NCI-H446 treated with DMSO at 0.1 percent for 48 hours (cell line): Measurements from ENCODE around the gene SMYD3.

Source experiments
- DNase-seq: peaks from one replicate; lab custom pipeline; 2025; lab: John Stamatoyannopoulos, UW

Gene SMYD3

GRCh38 chr1:246306415-246307037 lies 200.6 kb downstream of the SMYD3 start:
- no peak for DNase-seq

DNA sequence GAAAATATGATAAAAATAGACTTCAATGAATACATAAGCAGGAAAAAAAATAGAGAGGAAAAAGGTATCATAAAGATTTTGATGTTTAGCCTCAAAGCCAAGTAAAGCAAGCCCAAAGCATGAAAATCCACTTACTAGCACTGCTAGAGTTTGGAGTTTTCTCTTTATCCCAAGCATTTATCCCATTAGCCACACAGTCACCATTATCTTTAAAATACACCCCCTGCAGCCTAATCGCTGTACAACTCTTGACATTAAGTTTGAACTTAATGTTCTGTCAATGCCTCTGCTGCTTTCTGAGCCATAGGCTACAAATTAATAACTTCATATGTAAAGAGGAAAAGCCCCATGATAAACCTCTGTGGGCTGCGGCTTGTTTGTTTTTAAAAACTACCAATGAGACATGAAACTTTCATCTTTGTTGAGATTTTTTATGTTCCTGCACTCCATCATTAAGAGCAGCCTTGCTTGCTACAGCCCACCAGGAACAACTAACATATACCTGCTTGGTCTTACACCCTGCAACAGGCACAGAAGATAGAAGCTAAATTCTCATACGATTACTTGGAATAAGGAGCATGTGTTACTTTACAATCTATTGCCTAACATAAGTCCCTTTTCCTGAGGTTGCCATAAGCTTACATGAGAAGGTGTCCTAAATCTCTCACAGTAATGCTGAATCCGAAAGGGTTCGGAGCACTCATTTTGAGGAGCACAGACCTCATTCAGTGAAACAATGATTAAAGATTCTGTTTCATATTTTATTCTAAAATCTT lies 202.4 kb downstream of the SMYD3 start:
- no peak for DNase-seq

DNA sequence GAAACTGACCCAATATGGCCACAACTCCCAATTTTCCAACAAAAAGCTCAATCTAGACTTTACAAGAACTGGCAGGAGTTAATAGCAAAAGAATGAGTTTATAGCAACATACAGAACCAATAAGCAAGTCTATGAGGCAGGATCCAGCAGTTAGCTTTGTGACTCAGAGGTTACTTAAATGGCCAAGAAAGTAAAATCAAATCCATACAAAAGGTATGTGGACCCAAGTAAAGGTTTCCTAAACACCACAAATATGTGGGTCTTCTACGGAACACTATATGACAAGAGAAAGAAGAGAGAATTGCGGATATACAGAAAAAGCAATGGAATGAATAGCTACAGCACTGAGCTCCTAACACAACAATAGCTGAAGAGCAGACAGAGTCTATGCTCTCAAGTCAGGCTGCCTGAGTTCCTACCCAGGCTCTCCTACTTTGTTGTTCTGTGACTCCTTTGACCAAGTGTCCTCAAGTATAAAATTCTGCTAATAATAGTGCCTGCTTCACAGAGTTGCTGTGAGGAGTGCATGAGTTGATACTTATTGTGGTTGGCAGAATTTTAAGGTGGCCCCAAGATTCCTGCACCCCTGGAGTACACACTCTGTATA lies 204.3 kb downstream of the SMYD3 start:
- no peak for DNase-seq

- DNase-seq = no peak
Measured at GRCh38 chr1:246302251-246302625, 204.8 kb downstream of the SMYD3 start.

- DNase-seq = no peak
Measured at GRCh38 chr1:246301553-246302250, 205.4 kb downstream of the SMYD3 start.

- DNase-seq = no peak
Measured at GRCh38 chr1:246300626-246301549, 206.2 kb downstream of the SMYD3 start.

DNA sequence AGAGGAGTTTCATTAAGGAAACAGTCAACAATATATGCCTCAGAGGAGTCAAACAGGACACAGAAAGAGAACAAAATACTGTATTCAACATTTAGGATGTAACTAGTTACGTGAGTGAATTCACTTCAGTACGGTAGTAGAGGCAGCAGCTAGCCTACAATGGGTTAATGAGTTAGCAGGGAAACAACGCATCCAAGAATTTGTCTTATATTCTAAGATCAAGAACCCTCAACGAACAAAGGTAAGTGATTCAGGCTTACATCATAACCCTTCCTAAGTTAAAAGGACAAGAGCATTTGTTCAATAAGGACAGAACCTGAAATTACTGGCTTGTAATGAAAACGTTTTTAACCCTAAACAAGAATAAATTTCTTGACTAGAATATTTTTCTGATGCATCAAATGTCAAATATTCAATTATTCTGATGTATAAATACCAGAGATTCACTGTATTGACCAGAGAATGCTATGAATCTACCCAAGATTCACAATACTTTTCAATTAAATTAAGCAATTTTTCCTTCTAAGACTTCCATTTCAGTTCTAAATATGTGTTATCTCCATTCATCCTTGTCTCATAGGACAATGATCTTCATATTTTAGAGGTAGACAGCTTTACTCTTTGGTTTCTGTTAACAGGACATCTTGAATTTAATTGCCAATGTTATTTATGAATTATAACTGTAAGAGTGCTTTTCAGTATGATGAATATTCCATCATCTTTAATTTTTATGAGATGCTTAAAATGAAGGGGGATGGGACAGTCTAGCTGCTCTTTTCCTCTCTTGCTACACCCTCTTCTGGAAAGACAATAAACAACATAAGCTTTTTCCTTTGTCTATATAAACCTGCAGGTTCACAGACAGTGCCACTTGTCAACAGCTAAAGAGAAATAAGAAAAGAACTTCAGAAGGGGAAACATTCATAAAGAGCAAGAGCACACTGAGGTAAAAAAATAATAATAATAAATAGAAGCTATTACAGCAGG lies 209.5 kb downstream of the SMYD3 start:
- DNase-seq = no peak

- no peak for DNase-seq
Measured at GRCh38 chr1:246295968-246296367, 211.1 kb downstream of the SMYD3 start.

DNA sequence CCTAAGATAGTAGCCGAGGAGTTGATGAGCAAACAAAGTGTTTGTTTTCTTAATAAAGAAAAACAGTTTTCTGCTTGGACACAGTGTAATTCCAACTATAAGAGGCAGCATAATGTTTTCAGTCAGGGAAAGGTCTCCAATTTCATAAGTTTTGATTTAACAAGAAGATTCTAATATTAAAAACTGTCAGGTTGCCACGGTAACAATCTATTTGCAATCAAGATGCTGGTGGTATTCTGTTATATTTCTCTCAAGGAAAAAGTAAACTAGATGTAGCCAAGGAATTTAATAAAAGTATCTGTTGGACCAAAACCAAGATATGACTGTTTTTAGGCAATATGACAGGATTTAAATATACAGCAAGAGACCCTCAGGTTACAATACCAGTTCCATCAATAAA lies 211.7 kb downstream of the SMYD3 start:
- no peak for DNase-seq

DNA sequence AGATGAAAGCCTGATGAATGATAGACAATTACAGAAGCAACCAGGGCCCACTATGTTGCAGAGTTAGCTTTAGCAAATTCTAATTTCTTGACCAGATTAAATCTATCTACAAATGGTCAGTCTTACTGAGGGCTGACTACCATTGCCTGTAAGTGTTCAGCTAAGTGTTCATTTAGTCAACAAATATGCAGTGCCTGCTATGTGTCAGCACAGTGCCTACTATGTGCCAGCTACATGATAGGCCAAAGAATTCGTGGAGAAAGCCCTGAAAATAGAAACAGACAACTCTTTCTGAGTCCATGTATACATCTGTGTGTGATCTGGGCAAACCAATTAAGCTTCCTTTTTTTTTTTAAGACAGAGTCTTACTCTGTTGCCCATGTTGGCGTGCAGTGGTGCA lies 212.8 kb downstream of the SMYD3 start:
- DNase-seq = no peak

DNA sequence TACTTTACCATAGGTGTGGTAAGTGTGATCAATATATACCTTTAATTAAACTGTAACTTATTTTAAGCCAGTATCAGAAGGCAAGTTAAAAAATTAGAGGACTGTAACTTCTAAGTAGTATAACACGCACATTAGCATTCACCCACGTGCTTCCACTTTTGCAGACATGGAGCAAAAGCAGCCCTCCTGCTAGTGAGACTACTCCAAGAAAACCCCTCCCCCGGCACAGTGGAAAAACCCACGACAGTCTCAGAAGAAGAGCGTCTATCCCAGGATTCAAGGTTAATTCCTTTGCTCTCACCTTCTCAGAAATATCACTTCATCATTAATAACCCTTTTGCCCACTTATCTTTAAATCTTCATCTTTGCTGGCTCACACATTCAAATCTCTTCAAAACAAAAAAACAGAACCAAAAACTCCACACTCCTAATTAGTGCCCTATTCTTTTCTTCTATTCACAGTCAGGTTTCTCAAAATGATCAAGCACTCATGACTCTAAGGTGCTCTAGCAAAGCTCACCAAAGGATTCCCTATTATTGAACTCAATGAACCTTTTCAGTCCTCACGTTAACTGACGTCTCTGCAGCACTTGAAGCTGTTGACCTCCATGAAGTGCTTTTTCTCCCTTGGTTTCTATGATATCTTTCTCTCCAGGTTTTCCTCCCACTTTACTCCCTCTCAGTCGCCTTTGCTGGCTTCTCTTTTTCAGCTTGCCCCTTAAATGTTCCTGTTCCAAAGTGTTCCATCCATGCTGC lies 213.5 kb downstream of the SMYD3 start:
- no peak for DNase-seq

DNA sequence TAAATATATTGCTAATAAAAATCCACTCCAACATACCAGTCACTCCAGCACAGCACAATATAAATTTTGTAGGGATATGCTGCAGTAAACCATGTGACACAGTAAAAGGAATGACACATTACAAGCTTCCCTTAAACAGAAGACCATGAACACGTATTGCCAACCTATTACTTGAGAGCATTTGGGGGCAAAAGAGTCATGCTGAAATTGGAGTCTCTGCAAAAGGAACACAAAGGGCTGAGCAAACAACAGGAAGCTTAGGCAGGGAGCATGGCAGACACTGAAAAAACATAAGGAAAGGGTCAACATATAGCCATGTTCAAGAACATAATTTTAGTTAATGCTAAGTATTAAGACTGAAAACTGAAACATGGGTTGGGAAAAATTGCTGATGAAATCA lies 214.5 kb downstream of the SMYD3 start:
- no peak for DNase-seq

DNA sequence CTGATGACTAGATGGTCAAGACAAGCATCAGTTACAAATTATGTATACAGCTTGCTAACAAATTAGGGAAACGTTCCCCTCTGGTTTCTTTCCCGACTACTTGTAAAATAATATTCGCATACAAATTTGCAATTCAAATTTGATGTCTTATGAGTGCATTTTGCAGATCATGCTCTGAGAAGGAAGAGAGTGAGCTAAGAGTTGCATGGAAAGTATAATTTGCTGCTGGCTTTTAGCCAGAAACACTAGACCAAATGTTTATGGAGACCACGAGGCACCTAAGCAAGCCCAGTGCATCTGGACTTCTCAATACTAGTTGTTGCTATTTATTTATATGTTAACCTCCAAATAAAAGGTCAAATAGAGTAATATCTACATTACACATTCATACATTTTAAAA lies 216.0 kb downstream of the SMYD3 start:
- no peak for DNase-seq

DNA sequence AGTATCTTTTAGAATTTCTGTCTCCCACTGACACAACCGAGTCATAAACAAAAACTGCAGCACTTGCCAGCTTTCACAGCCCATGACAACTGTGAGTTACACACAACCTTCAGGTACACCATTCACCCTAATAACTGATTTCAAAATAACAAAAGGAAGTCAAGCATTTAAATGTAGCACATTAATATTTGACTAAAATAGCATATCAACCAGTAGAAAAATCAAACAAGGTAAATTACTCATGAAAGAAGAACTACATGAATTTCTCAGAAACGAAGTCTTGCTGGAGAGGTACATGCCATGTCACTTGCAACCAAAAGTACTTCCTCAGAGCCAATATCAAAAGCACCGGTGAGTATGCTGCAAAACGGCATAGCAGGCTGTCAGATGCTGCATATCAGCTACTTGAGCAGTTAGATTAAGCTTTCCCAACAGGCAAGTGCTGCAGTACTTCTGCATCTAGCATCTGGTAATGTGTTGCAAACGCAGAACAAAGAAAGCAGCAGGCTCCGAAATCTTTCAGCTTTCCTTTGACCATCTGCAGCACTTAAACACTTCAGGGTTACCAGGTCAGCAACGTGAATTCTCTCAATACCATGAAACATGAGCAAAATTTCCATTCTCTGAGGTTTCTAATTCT lies 223.2 kb downstream of the SMYD3 start:
- no peak for DNase-seq

GRCh38 chr1:246281639-246282038 lies 225.4 kb downstream of the SMYD3 start:
- DNase-seq = no peak

DNA sequence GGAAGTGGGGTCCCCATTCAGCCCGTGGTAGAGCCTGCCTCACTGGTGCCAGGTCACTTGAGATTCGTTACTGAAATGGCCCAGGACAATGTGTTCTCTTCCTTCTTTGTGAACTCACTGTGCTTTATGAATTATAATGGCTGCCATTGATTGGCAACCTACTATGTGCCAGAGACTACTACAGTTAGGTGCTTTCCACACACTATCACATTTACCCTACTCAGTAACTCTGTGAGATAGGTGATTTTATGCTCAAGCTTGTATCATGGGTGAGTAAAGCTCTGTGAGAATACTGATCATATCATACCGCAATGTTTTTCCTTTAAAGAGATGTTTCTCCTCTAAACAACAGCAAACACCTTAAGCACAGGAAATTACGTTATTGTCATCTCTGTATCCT lies 225.9 kb downstream of the SMYD3 start:
- no peak for DNase-seq

DNA sequence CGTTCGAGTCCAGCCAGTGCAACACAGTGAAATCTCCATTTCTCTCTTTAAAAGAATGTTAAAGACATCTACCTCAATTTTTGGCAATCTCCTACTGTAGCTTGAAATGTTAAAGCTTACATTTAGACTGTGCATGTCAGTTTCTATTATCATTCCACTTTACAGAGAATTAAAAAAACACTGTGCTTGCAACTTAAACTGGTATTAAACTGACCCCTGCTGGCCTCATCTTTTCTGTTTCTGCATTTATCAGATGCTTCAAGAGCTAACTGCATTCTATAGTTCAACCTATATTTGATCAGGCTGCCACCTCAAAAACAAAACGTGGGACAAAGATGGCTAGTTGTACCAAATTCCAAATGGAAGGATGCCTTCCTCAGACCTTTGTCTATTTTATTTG lies 226.5 kb downstream of the SMYD3 start:
- DNase-seq = no peak

DNA sequence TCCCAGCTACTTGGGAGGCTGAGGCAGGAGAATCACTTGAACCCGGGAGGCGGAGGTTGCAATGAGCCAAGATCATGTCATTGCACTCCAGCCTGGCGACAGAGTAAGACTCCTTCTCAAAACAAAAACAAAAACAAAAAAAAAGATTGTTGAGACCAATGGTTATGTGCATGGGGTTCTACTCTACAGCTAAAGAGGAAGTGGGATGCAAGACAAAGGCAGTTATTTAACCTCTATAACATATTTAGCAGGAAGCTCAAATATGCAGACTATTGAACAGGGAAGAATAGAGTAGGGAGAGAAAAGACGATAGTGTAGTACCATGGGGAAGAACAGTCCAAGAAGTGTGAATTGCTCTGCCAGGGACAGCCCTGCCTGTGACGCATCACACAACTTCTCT lies 227.7 kb downstream of the SMYD3 start:
- no peak for DNase-seq

GRCh38 chr1:246278371-246278770 lies 228.7 kb downstream of the SMYD3 start:
- no peak for DNase-seq
